Measurements from ENCODE around the gene TAAR1.
"Not testable (repeated sequence)": the region's sequence is repeated elsewhere in the genome, so short reads cannot be mapped to it uniquely, and the experiment has no call there.

Gene TAAR1

GRCh38 chr6:132651062-132651461 is 7.9 kb downstream of the TAAR1 start:
- no peak for FAIRE-seq

- FAIRE-seq, result no peak
These were observed 8.6 kb downstream of the TAAR1 start for GRCh38 chr6:132650429-132650828.

- FAIRE-seq, result no peak
These were observed 10.2 kb downstream of the TAAR1 start for GRCh38 chr6:132648828-132649227.

GRCh38 chr6:132648356-132648755 is 10.6 kb downstream of the TAAR1 start:
- FAIRE-seq, result no peak

DNA sequence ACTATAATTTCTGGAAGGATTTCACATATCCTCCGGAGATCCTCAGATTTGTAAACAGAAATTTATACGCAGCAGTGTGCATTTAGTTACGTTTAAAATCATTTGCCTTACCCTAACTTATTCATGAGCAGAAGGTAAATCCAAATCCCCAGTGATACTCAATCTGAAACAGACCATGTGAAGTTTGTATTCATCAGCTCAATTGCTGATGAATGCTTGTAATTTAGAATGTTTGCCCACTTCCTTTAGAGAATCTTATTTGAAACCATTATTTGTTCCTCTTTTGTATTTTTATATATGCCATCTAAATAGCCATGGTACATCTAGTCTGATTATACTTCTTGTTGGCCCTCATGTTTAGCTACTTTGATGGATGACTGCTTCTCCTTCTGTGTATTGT is 15.4 kb downstream of the TAAR1 start:
- FAIRE-seq, result no peak

- not testable (repeated sequence) for FAIRE-seq
These were observed 21.8 kb downstream of the TAAR1 start for GRCh38 chr6:132637135-132637534.

DNA sequence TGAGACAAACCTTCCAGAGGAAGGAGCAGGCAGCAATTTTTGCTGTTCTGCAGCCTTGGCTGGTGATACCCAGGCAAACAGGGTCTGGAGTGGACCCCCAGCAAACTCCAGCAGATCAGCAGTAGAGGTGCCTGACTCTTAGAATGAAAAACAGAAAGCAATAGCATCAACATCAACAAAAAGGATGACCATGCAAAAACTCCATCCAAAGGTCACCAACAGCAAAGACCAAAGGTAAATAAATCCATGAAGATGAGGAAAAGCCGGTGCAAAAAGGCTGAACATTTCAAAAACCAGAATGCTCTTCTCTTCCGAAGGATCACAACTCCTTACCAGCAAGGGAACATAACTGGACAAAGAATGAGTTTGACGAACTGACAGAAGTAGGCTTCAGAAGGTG is 23.1 kb downstream of the TAAR1 start:
- not testable (repeated sequence) for FAIRE-seq

- not testable (repeated sequence) for FAIRE-seq
These were observed 23.7 kb downstream of the TAAR1 start for GRCh38 chr6:132635288-132635687.

DNA sequence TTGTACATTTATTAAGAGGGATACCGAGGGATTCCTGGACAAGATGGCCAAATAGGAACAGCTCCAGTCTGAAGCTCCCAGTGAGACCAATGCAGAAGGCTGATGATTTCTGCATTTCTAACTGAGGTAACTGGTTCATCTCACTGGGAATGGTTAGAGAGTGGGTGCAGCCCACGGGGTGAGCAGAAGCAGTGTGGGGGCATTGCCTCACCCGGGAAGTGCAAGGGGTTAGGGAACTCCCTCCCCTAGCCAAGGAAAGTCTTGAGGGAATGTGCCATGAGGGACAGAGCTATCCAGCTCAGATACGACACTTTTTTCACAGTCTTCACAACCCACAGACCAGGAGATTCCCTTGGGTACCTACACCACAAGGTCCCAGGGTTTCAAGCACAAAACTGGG is 24.2 kb downstream of the TAAR1 start:
- no peak for FAIRE-seq

- FAIRE-seq, result no peak
These were observed 25.6 kb downstream of the TAAR1 start for GRCh38 chr6:132633362-132633761.

DNA sequence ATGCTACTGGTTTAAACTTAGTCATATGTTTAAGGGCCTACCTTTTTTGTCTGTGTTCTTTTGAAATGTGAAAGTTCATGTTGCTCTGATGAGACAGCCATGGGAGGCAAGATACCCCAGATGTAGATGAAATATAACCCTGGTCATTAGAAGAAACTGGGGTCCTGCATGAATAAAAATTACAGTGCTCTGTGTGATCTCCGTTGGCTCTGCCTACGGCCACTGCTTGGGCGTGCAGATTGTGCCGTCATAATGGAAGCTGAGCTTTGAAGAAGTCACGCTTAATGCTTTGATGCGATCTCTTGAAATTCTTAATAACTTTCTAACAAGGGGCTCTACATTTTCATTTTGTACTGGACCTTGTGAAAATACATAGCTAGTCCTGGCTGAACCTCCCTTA is 34.8 kb downstream of the TAAR1 start, which contains the start of gene TAAR2:
Gene TAAR2 (minus strand): TSS at position 101 of the 400 bp plus-strand sequence. CDS start 0 bp downstream, at position 101.
- FAIRE-seq, result no peak

- FAIRE-seq, result no peak
These were observed 35.7 kb downstream of the TAAR1 start for GRCh38 chr6:132623106-132623845.

DNA sequence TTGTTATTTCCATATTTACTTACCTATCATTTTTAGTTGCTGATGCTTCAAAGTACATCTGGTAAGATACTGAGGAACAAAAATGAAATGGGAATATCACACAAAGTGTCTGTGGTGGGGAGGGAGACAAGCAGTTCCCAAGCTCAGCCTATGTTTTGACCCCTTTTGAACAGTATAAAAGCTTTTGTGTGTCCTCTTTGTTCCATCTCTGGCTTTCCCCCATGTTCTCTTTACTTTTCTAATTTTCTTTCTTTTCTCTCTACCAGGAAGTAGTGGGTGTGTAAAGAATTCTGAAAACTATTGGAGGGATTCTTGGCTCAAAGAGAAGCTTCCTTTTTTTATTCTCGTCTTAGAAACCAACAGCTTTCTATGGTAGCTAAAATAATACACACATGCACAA is 42.3 kb downstream of the TAAR1 start:
- no peak for FAIRE-seq

- no peak for FAIRE-seq
These were observed 44.4 kb downstream of the TAAR1 start for GRCh38 chr6:132614554-132614953.

DNA sequence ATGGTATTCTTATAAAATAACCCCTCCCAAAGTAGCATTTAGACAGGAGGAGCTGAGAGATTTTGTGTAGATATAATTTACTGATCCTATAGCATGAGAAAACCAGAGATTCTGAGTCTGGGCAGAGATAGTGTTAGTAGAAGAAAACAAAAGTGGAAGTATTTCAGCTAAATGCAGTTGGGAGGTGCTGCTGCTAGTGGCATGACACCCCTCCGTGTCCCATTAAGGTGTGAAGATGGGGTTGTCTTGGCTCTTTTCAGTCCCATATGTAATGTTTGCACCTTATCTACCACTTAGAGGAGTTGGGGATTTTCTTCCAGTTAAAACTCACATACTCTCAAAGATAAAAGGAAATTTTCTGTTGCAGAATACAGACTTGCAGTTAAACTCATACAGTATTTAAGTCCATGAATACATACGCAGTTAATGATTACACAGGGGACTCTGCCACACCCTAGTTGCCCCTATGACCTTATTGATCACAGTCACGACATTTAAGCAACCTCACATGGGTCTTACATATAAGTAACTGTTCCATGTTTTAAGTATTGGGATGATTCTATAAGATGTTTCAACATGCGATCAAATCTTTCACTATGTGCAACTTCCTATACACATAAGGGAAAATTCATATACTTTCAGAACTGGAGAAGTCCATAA is 46.4 kb downstream of the TAAR1 start:
- no peak for FAIRE-seq

DNA sequence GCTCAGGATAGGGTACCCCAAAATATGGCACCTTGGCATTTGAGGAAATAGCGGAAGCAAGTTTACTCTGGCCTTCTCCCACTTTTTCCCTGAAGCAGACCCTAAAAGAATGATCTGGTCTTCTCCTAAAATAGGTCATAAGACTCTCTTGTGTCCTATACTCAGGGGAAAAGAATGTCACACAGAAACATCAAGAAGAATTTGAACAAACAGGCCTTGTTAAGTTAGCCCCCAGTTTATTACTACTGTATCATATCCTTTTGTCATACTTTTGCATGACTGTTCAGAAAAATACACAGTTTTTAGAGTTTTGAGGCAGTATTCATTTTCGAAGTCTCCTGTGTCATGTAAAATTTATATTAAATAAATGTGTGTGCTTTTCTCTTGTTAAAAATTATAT is 47.4 kb downstream of the TAAR1 start:
- no peak for FAIRE-seq

DNA sequence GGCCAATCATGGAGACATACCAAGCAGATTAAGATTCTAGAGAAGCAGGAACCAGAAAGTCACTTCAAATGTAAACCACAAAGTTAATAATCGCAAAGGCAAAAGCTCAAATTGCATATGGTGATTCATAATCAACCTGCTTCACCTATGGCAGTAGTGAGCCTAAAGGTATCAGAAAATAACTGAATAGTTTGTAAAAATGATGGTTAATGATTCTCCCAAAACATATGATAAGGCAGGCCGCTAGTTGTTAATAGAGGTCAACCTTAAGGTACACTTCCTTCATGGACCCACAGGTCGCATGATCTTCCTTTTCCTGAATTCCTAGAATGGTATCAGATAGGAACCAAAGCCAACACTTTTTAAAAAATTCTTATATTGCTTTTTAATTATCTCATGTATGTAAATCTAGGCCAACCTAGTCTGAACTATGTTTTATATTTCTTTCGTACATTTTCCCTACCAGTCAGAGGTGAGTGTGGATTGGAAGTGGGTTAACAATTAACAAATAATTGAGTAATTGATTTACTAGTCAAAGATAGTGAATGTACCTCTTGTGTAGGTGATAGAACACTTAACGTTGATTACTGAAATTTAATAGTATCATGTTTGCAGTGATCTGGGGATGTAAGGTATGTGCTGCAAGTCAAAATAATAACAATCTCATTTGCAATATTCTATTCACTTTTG is 51.3 kb downstream of the TAAR1 start:
- no peak for FAIRE-seq

DNA sequence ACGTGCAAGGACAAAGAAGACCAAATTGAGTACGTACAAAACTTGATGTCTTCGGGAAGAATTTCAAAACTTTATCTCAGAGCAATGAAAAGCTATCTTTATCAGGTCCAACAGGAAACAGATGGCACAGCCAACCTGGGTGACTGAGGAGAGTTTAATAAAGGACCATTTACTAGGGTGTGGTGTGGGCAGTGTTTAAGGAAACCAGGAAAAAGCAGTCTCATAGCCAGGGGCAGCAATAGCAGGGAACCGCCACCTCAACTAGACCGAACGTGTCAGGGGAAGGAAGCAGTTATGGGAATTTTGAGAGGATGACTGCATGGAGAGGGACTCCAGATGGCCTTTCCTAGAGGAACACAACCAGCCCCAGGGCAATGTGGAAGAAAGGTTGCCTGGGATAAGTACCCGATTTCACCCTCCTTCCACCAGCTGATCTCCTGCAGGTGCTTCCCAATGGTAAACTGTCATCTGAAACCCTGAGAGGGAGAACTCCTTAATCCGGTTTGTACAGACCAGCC is 54.3 kb downstream of the TAAR1 start:
- no peak for FAIRE-seq

GRCh38 chr6:132600900-132601299 is 58.1 kb downstream of the TAAR1 start:
- not testable (repeated sequence) for FAIRE-seq

DNA sequence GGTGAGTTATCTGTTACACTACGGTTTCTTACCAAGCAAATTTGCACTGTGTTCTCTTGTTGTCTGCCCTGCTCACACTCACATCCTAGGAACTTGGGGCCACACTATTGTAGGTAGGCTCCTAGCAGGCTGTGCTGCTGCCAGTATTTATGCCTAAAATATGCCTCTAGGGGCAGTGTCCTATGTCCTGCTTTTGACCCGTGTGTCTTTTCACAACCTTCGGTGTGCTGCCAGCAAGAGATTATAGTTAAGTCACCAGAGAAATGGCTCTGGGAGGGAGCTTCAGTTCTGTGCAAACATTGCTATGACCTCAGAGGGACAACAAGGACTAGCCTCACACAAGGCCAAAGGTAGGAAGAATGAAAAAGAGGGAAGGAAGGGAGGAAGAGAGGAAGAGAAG is 60.5 kb downstream of the TAAR1 start:
- FAIRE-seq, result no peak

- FAIRE-seq, result peak; percentile 17
These were observed 62.8 kb downstream of the TAAR1 start for GRCh38 chr6:132596201-132596600.

All from islet of Langerhans (tissue), 1 donor.